ENCODE measurements around the gene CEP170B. TPM values are rescaled to one million over a fixed set of nuclear protein-coding genes. Genes with fewer than 3 reads are reported as not detected.
"Not testable (repeated sequence)": the region's sequence is repeated elsewhere in the genome, so short reads cannot be mapped to it uniquely, and the experiment has no call there.

The CEP170B gene
- total and polyA plus RNA-seq, 12 donors = 2.4 to 29.4 (median 18.3) TPM

DNA sequence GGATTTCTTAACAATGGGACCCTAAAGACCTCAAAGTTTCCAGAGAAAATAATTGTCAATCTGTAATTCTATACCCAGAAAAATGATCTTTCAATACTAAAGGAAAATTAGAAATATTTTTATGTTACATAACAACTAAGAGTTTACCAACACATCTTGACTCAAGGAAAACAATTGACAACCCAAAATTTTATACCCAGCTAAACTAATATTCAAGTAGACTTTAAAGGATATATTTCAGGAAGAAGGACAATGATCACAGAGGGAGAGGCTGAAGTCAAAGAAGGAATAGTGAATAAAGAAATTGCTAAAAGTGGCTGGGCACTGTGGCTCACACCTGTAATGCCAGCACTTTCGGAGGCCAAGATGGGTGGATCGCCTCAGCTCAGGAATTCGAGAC, 47.0 kb downstream of the CEP170B start:
- Histone ChIP-seq H3K4me3 (no peak overlapping the region), H3K9me3 (replicated peaks in 1 of 3) (peaks cover 0 to 5% (median 0%) of the 10 kb centered on the region in 3 donors), H3K4me1 (replicated peaks in 1 of 2) (no peaks in the 10 kb centered on the region), H3K36me3 (replicated peaks in 1 of 2) (no peaks in the 10 kb centered on the region), H3K27me3 (no peaks in the 10 kb centered on the region), H3K27ac (no peak overlapping the region)
- TF ChIP-seq, protein P1, sequence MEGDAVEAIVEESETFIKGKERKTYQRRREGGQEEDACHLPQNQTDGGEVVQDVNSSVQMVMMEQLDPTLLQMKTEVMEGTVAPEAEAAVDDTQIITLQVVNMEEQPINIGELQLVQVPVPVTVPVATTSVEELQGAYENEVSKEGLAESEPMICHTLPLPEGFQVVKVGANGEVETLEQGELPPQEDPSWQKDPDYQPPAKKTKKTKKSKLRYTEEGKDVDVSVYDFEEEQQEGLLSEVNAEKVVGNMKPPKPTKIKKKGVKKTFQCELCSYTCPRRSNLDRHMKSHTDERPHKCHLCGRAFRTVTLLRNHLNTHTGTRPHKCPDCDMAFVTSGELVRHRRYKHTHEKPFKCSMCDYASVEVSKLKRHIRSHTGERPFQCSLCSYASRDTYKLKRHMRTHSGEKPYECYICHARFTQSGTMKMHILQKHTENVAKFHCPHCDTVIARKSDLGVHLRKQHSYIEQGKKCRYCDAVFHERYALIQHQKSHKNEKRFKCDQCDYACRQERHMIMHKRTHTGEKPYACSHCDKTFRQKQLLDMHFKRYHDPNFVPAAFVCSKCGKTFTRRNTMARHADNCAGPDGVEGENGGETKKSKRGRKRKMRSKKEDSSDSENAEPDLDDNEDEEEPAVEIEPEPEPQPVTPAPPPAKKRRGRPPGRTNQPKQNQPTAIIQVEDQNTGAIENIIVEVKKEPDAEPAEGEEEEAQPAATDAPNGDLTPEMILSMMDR (IDR thresholded peaks at IDR 0.05) = no peak
- TF ChIP-seq POLR2A (IDR thresholded peaks at IDR 0.05) = no peak
- intact Hi-C loops (cut with DNase I) = no loop called here
- no peak for DNase-seq
- 80 to 90% (median 86%) methylated on average over 3 of the region's 3 CpGs for WGBS, 4 donors

DNA sequence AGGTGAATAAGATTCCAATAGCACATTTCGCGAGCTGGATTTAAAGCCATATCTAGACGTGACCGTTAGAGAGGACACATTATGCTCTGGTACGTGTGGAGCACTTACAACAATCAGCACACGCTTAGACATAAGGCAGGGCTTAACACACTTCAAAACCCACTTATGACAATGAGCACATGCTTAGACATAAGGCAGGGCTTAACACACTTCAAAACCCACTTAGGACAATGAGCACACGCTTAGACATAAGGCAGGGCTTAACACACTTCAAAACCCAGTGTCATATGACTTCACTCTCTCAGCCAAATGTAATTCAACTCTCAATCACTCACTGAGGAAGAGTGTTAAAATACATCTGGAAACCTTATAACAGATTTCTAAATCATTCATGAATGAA, 48.4 kb downstream of the CEP170B start:
- Histone ChIP-seq H3K4me3 (no peak overlapping the region), H3K4me1 (replicated peaks in 1 of 2) (no peaks in the 10 kb centered on the region), H3K27ac (no peak overlapping the region), H3K27me3 (no peaks in the 10 kb centered on the region), H3K9me3 (replicated peaks in 1 of 3) (peaks cover 0 to 5% (median 0%) of the 10 kb centered on the region in 3 donors), H3K36me3 (replicated peaks in 1 of 2) (no peaks in the 10 kb centered on the region)
- intact Hi-C loops (cut with DNase I) = no loop called here
- DNase-seq = no peak
- TF ChIP-seq, protein P1 (IDR thresholded peaks at IDR 0.05) = no peak
- TF ChIP-seq POLR2A (IDR thresholded peaks at IDR 0.05) = no peak
- 85 to 92% (median 88%) methylated on average over 7 of the region's 7 CpGs for WGBS, 4 donors

DNA sequence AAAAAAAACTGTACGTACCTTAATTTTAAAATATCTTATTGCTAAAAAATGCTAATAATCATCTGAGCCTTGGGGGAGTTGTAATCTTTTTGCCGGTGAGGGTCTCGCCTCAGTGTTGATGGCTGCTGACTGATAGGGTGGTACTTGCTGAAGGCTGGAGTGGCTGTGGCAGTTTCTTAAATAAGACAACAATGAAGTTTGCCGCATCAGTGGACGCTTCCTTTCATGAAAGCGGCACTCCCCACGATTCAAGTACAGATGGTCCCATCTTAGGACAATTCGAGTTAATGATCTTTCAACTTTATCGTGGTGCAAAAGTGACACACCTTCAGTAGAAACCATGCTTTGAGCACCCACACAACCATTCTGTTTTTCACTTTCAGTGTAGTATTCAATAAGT, 52.0 kb downstream of the CEP170B start:
- H3K27me3 ChIP-seq = no peaks in the 10 kb centered on the region
- WGBS, 4 donors = 86 to 91% (median 87%) methylated on average over 9 of the region's 9 CpGs
- no peak overlapping the region for H3K27ac ChIP-seq
- no peaks in the 10 kb centered on the region for H3K4me1 ChIP-seq (replicated peaks in 1 of 2)
- no peak overlapping the region for H3K4me3 ChIP-seq
- intact Hi-C loops (cut with DNase I) = no loop called here
- no peaks in the 10 kb centered on the region for H3K36me3 ChIP-seq (replicated peaks in 1 of 2)
- DNase-seq = no peak
- no peak for TF ChIP-seq POLR2A (IDR thresholded peaks at IDR 0.05)
- TF ChIP-seq, protein P1 (IDR thresholded peaks at IDR 0.05) = no peak
- H3K9me3 ChIP-seq (replicated peaks in 1 of 3) = peaks cover 0 to 4% (median 0%) of the 10 kb centered on the region in 3 donors

DNA sequence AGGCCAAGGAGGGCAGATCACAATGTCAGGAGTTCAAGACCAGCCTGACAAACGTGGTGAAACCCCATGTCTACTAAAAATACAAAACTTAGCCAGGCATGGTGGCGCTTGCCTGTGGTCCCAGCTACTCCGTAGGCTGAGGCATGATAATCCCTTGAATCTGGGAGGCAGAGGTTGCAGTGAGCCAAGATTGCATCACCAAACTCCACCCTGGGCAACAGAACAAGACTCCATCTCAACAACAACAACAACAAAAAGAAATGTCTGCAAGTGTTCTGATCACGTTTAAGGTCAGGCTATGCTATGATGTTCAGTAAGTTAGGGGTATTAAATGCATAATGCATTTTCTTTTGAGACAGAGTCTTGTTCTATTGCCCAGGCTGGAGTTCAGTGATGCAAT, 52.9 kb downstream of the CEP170B start:
- intact Hi-C loops (cut with DNase I) = no loop called here
- Histone ChIP-seq H3K36me3 (replicated peaks in 1 of 2) (no peaks in the 10 kb centered on the region), H3K4me1 (replicated peaks in 1 of 2) (no peaks in the 10 kb centered on the region), H3K4me3 (no peak overlapping the region), H3K9me3 (replicated peaks in 1 of 3) (no peaks in the 10 kb centered on the region), H3K27ac (no peak overlapping the region), H3K27me3 (no peaks in the 10 kb centered on the region)
- no peak for DNase-seq
- no peak for TF ChIP-seq POLR2A (IDR thresholded peaks at IDR 0.05)
- TF ChIP-seq, protein P1 (IDR thresholded peaks at IDR 0.05) = no peak
- WGBS, 4 donors = 65 to 77% (median 72%) methylated on average over 4 of the region's 4 CpGs

DNA sequence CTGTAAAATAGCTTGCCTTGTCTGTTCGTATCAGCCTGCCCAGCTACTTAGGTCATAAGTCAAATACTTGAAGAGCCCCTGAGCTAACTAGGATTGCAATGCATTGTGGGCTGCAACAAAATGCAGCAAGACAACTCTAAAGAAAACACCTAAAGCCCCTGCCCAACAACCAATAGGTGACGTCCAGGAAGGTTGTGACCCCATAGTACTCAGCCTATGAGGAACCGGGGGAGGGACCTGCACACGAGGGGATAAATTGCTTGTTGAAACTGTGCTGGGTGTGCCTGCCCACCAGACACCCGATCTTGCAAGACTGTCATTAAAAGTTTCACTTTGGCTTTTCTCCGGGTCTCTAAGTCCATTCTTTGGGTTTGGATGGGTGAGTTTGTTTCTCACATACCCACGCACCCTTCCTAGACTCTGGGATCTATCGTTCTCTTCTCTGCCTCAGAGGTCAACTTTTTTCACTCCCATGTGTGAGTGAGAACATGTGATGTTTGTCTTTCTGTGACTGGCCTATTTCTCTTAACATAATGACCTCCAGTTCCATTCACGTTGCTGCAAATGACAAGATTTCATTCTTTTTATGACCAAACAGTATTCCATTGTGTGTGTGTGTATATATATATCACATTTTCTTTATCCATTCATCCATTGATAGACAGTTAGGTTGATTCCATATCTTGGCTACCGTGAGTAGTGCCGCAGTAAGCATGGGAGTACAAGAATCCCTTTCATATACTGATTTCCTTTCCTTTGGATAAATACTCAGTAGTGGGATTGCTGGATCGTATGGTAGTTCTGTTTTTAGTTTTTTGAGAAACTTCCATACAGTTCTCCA, 54.3 kb downstream of the CEP170B start:
- WGBS, 4 donors = 67 to 73% (median 71%) methylated on average over 11 to 12 of the region's 12 CpGs
- H3K9me3 ChIP-seq (replicated peaks in 1 of 3); H3K4me3 ChIP-seq; H3K27ac ChIP-seq; DNase-seq; H3K27me3 ChIP-seq; H3K36me3 ChIP-seq (replicated peaks in 1 of 2); H3K4me1 ChIP-seq (replicated peaks in 1 of 2); intact Hi-C loops (cut with DNase I): not testable (repeated sequence)
